Type B pancreatic cell (in vitro differentiated cells): ENCODE data around the gene HUWE1. TPM values are rescaled to one million over a fixed set of nuclear protein-coding genes. Genes with fewer than 3 reads are reported as not detected.

Source experiments
- DNase-seq: peaks from one replicate; pipeline ENCODE4 v3.0.0; 2021; ENCODE audit warnings: mixed read lengths; ENCODE audit not compliant: unreplicated experiment; ENCODE audit errors: extremely low spot score
- H3K27ac Mint-ChIP-seq: 2 replicates; pipeline ENCODE4 v1.8.0; 2021; ENCODE audit warnings: mild to moderate bottlenecking, mixed read lengths
- H3K27me3 Mint-ChIP-seq: 2 replicates; pipeline ENCODE4 v1.8.0; 2021; ENCODE audit warnings: mixed read lengths
- H3K36me3 Mint-ChIP-seq: 2 replicates; pipeline ENCODE4 v1.8.0; 2021; ENCODE audit warnings: mixed read lengths
- H3K4me1 Mint-ChIP-seq: one replicate; pipeline ENCODE4 v1.8.0; 2021; ENCODE audit warnings: mixed read lengths; ENCODE audit not compliant: unreplicated experiment
- H3K4me3 Mint-ChIP-seq: 2 replicates; pipeline ENCODE4 v1.8.0; 2021; ENCODE audit warnings: mild to moderate bottlenecking, mixed read lengths
- H3K9me3 Mint-ChIP-seq: 2 replicates; pipeline ENCODE4 v1.8.0; 2021; ENCODE audit warnings: mixed read lengths
- CTCF ChIP-seq: fragments of 200-600 bp; sonication (generic); conservative IDR thresholded peaks from 2 replicates; pipeline ENCODE4 v1.5.0; 2021; ENCODE audit warnings: antibody characterized with exemption, mild to moderate bottlenecking
- microRNA-seq: library from miRNA; unstranded; fragments of <30 nt; microRNA quantifications from one replicate; pipeline ENCODE4, GENCODE V29; 2020
- total RNA-seq: library from RNA; stranded (reverse); gene quantifications from 2 replicates; pipeline ENCODE4 v1.2.1, GENCODE V29; 2021; ENCODE audit warnings: low replicate concordance

Gene HUWE1
- total RNA-seq, 1 donor from 2014 or later, result 205 TPM

- no peak for TF ChIP-seq CTCF
- Mint-ChIP-seq H3K4me3 (no peak overlapping the region), H3K4me1 (no peaks in the 10 kb centered on the region), H3K36me3 (no peaks in the 10 kb centered on the region), H3K27me3 (no peaks in the 10 kb centered on the region), H3K27ac (no peak overlapping the region), H3K9me3 (no peaks in the 10 kb centered on the region)
- no peak for DNase-seq
Measured at GRCh38 chrX:53494436-53494835, 192.1 kb downstream of the HUWE1 start.

DNA sequence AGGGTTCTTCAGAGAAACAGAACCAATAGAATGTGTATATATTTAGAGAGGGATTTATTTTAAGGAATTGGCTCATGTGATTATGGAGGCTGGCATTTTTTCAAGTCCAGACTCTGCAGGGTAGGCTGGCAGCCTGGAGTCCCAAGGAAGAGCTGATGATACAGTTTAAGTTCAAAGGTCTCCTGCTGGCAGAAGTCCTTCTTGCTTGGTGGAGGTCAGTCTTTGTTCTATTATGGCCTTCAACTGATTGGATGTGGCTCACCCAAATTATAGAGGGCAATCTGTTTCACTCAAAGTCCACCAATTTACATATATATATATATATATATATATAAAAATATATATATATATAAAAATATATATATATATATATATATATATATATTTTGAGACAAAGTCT is 200.2 kb downstream of the HUWE1 start:
- no peak for TF ChIP-seq CTCF
- Mint-ChIP-seq H3K9me3 (no peaks in the 10 kb centered on the region), H3K27me3 (no peaks in the 10 kb centered on the region), H3K4me1 (no peaks in the 10 kb centered on the region), H3K27ac (no peak overlapping the region), H3K4me3 (no peak overlapping the region), H3K36me3 (no peaks in the 10 kb centered on the region)
- no peak for DNase-seq

DNA sequence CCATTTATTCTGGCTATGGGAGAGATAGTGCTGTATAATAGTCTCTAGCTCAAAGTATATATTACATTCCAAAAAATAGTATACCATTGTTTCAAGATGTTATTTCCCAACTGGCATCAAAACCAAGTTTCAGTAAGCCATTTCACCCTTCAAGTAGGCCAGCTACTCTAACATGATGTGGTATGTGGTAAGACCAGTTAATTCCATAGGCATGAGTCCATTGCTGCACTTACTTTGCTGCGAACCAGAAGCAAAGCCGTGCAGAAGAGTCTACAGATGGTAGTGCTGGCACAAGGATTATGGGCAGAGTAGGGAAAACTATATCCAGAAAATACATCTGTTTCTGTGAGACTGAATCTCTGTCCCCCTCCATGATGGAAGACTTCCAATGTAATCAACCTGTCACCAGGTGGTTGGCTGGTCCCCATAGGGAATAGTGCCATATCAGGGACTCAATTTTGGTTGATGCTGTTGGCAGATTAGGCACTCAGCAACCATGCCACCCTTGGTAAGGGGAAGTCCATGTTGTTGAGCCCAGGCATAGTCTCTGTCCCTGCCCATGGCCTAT is 202.6 kb downstream of the HUWE1 start:
- no peaks in the 10 kb centered on the region for H3K9me3 Mint-ChIP-seq
- no peak overlapping the region for H3K27ac Mint-ChIP-seq
- H3K36me3 Mint-ChIP-seq, result no peaks in the 10 kb centered on the region
- no peaks in the 10 kb centered on the region for H3K27me3 Mint-ChIP-seq
- H3K4me1 Mint-ChIP-seq, result no peaks in the 10 kb centered on the region
- H3K4me3 Mint-ChIP-seq, result no peak overlapping the region
- DNase-seq, result no peak
- no peak for TF ChIP-seq CTCF

- Mint-ChIP-seq H3K4me1 (no peaks in the 10 kb centered on the region), H3K27me3 (no peaks in the 10 kb centered on the region), H3K27ac (no peak overlapping the region), H3K36me3 (no peaks in the 10 kb centered on the region), H3K4me3 (no peak overlapping the region), H3K9me3 (no peaks in the 10 kb centered on the region)
- no peak for TF ChIP-seq CTCF
- no peak for DNase-seq
Measured at GRCh38 chrX:53483416-53483815, 203.1 kb downstream of the HUWE1 start.

Small RNAs within 50 kb of the gene (microRNA-seq; reads per million reads assigned to microRNA genes)
- 1,598 reads per million, percentile 84 among the genes with 10 or more reads in this experiment for gene MIR98
- gene MIRLET7F2, result 506 reads per million, percentile 77 among the genes with 10 or more reads in this experiment
